H1 (cell line): ENCODE results near the gene CALHM2.

ENCODE experiments used
- CTCF ChIP-seq, 3 experiments: IDR thresholded peaks; 1 replicate in 2 of 3; 2 replicates in 1 of 3; pipeline versions ENCODE4 v1.5.1 to v1.6.1; 2011; ENCODE audit warnings: low read length in 3 of 3, mild to moderate bottlenecking in 3 of 3, inconsistent platforms in 2 of 3, low read depth in 1 of 3, moderate library complexity in 1 of 3; ENCODE audit not compliant: insufficient read depth in 1 of 3; ENCODE audit errors: control extremely low read depth in 1 of 3
- GABPA ChIP-seq: IDR thresholded peaks from 2 replicates; pipeline ENCODE4 v1.6.1; 2011; ENCODE audit warnings: mild to moderate bottlenecking, low read length, moderate library complexity, borderline replicate concordance; ENCODE audit not compliant: insufficient read depth
- MAFK ChIP-seq: IDR thresholded peaks from 2 replicates; pipeline ENCODE4 v1.6.1; 2012; ENCODE audit warnings: low read depth, mild to moderate bottlenecking, improper control_type of control experiment, low read length
- TBP ChIP-seq: IDR thresholded peaks from 2 replicates; pipeline ENCODE4 v1.6.1; 2011; ENCODE audit warnings: low read depth, low read length, improper control_type of control experiment

DNA sequence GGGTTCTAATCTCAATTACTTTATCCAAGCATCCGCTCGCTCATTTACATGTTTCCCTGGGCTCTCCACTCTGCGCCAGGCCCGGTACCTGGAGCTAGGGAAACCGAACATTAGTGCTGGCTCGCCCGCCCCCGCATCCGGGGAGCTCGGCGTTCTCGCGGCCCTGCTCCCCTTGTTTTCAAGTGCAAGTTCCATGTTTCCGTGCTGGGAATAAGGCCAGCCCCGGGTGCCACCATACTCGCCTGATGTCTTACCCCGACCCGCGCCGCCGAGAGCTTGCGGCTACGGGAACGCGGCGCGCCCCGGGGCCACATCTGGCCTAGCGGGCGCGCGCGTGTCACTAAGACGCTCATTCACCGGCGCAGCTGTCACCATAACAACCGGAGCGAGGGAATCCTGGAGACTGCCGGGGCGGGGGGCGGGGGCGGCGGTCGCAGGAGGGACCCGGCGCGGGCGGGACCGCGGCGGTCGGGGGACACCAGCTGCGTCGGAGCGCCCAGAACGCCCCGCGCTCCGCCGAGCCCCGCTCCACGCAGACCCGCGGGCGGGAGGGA, 41.3 kb upstream of the CALHM2 start, which contains the start of gene NEURL1:
- no peak for TF ChIP-seq MAFK
- no peak for TF ChIP-seq CTCF (IDR thresholded peaks at IDR 0.05; ENCODE audit: control extremely low read depth in 1 of 3, insufficient read depth in 1 of 3, low read depth in 1 of 3, low read length in 3 of 3)
- TF ChIP-seq GABPA = no peak
- TF ChIP-seq TBP = peak; percentile 24; the same call in 1 of the 2 replicates
